ENCODE measurements around the gene PYCR2.
A peak's percentile ranks its signal among the peaks of the same experiment; 100 is the strongest.
"Not testable (repeated sequence)": the region's sequence is repeated elsewhere in the genome, so short reads cannot be mapped to it uniquely, and the experiment has no call there.

PYCR2 gene

DNA sequence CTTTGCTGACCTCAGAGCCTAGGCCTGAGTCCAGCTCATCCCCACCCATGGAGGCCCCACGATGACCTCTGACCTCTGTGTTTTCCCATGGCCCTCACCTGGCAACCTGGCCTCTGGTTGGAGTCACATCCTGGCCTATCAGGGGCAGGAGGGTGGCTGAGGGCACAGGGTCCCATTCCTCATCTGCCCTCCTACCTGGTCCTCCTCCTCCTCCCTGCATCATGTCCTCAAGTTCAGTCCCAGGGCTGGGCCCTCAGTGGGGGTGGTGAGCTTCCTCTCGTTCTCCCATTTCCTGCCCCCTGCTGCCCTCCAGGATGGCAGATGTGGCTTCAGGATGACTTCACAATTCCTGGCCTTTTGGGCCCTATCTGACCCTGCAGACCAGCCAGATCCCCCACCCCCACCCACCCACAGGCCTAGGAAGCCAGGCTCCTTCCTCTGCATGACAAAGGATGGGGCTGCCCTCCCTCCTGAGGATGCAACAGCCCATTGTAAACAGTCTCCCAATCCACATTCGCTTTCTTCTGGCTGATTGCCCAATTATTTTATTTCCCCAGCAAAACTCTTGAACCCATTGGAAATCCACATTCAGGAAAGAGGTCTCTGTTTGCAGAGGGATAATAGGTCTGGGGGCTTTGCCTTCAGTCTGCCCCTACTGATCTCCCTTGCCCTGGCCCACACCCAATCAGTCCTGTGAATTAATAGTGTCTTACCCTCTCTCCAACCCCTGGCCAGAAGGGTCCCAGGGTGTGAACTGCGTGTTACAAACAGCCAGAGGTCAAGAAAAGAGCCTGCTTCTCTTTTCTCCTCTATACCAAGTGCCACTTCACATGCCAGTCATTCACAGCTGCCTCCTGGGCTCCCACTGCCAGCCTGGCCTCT lies 24.8 kb downstream of the PYCR2 start:
- no peak for DNase-seq (ENCODE audit: insufficient read length, low spot score)
- FAIRE-seq, result no peak

DNA sequence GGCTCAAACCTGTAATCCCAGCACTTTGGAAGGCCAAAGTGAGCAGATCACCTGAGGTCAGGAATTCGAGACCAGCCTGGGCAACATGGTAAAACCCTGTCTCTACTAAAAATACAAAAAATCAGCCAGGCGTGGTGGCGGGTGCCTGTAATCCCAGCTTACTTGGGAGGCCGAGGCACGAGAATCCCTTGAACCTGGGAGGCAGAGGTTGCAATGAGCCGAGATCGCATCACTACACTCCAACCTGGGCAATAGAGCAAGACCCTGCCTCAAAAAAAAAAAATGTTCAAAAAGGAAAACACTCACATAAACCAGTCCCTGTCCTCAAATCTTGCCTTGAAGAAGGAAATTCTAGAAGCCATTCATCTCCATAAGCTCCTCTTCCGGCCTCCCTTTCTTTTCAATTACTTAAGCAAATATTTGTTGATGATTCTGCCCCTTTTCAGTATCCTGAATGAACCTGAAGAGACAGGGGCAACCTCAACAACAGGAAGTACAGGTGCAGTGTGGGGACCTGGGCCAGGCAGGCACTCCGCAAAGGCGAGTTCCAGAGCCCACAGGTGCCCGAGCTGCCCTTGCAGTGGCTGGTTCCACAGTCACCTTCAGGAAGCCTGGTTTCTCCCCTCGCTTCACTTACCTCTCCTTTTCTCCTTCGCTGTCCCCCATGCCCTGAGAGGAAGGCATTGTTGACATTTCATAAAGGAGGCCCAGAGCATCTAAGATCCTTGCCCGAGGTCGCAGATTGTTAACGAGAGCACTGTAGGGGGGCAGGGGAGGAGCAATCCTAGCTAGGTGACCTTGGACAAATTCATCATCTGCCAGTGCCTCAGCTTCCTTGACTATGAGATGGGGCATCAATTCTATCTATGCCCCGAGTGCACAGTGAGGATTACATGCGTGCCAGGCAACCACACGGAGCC lies 26.2 kb downstream of the PYCR2 start:
- FAIRE-seq (no peak), DNase-seq (ENCODE audit: insufficient read length, low spot score) (no peak)
- no peak for TF ChIP-seq POLR2A (IDR thresholded peaks at IDR 0.05; ENCODE audit: low read depth, low read length)

More for the DNA sequence above, 24.8 kb downstream of the PYCR2 start:
- no peak for TF ChIP-seq POLR2A (IDR thresholded peaks at IDR 0.05; ENCODE audit: low read depth, low read length)

DNA sequence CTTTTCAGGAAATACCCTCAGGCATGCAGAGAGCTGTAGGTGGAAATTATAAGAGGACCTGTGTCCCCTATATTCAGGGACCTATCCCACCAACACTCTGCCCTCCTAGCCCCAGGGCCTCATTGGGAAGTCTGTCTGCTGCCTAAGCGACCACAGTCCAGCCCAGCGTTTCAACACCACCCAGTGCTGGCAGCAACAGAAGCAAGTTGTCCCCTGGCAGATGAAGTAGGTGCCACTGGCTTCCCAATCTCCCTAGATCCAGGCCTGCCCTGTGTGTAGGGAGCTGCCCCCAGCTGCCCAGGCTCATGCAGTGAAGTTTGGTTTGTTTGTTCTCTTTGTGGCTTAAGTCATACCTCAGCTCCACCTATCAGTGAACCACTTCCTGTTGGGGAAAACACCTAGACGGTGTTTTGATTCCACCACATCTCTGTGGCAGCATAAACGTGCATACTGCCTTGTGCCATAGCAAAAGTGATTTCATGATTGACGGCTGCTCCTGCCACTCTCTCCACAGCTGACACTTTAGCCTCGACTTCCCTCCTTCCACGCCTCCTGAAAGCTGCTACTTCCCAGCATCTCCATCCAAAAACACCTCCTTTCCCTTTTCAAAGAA lies 27.0 kb downstream of the PYCR2 start:
- FAIRE-seq (peak; percentile 11), DNase-seq (ENCODE audit: insufficient read length, low spot score) (peak; percentile 63)
- TF ChIP-seq POLR2A (IDR thresholded peaks at IDR 0.05; ENCODE audit: low read depth, low read length), result no peak

DNA sequence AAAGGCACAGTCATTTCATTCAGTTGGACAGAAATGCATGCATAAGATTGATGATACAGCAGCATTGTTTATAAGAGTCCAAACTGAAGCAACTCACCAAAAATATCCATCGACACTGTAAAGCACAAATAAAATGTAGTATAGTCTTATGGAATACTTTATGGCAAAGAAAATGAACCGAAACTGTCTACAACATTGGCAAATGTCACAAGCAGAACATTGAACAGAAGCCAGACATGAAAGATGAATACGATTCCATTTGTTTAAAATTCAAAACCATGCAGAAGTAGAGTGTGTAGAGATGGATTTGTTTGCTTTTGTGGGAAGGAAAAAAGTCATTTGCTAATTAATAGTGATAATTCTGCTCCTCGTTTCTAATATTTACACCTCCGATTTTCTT lies 27.6 kb downstream of the PYCR2 start:
- DNase-seq (ENCODE audit: insufficient read length, low spot score), result no peak
- no peak for FAIRE-seq
- TF ChIP-seq POLR2A (IDR thresholded peaks at IDR 0.05; ENCODE audit: low read depth, low read length), result no peak

DNA sequence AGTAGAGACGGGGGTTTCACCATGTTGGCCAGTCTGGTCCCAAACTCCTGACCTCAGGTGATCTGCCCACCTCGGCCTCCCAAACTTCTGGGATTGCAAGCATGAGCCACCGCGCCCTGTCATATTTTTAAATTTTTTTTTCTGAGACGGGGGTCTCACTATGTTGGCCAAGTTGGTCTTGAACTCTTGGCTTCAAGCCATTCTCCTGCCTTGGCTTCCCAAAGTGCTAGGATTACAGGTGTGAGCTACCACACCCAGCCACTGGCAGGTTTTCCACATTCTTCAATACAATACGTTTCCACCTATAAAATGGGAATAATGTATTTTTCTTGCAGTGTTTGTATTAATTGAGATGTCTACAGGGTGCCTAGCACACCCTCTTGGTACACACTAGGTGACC lies 31.7 kb downstream of the PYCR2 start:
- FAIRE-seq, result no peak

DNA sequence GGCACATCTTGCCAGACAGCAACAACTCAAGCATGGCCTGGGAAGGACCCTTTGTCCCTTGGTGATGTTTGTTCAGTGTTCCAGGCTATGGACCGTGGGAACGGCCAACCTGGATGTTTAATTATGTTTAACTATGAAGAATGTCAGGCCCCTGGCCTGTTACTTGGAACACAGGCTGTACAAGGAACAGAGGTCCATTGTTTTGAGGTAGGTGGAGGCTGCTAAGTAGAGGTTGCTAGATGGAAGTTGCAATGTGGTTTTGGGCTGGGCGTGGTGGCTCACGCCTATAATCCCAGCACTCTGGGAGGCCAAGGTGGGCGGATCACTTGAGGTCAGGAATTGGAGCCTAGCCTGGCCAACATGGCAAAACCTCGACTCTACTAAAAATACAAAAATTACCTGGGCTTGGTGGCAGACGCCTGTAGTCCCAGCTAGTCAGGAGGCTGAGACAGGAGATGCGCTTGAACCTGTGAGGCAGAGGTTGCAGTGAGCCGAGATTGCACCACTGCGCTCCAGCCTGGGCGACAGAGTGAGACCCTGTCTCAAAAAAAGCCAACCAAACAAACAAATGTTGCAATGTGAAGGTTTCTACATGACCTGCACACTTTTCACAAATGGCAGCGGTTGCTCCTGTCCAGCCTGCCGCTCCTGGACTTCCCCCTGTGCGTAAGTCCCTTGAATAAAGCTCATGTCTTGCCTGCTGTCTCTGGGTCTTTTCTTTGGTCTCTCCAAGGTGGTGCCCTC lies 32.6 kb downstream of the PYCR2 start:
- DNase-seq (ENCODE audit: insufficient read length, low spot score), result no peak
- FAIRE-seq, result no peak
- no peak for TF ChIP-seq POLR2A (IDR thresholded peaks at IDR 0.05; ENCODE audit: low read depth, low read length)

More for the DNA sequence above, 31.7 kb downstream of the PYCR2 start:
- TF ChIP-seq POLR2A (IDR thresholded peaks at IDR 0.05; ENCODE audit: low read depth, low read length), result no peak
- DNase-seq (ENCODE audit: insufficient read length, low spot score), result no peak

DNA sequence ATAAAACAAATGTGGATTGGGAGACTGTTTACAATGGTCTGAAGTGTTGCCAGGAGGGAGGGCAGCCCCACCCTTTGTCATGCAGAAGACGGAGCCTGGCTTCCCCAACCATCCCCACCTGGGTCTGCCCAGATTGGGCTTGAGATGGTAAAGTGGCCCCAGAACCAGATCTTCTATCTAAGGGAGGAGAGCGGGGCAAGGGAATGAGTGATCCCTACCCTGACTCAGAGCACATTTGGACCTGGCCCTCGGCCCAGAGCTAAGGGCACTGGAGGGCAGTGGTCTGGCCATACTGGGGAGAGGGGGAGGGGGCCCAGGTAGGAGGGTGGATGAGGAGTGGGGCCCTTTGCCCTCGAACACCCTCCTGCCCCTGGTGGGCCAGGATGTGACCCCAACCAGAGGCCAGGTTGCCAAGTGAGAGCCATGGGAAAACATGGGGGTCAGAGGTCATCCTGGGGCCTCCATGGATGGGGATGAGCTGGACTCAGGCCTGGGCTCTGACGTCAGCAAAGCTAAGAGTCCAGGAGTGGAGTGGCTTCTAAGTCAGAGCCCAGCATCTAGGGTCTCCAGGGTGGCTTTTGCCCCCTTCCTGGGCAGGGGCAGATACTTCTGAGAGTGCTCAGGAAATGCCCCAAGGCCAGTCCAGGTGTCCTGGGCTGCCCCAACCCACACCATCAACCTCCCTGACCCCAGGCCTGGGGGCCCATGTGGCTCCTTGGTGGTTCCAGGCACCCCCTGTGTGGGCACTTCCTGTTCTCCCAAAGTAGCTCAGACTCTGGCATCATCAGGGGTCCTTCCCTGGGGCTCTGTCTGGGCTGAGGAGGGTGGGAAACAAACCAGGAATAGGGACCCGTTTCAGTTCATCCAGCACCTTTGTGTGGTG lies 33.5 kb downstream of the PYCR2 start:
- DNase-seq (ENCODE audit: insufficient read length, low spot score), result peak; percentile 37
- no peak for TF ChIP-seq POLR2A (IDR thresholded peaks at IDR 0.05; ENCODE audit: low read depth, low read length)
- FAIRE-seq, result no peak

DNA sequence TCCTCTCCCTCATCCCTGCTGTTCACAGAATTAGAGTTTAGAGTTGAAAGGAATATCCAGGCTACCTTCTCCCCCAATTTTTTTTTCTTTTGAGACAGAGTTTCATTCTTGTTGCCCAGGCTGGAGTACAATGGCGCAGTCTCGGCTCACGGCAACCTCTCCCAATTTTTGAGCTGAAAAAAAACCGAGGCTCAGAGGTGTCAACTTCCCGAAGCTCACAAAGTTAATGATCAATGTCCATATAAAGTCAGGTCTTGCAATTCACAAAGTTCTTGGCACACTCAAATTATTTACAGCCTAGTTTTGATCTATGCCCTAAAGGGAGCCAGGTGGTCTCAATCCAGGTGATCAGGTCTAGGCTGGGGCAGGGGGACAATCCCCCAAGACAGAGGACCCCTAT lies 34.3 kb downstream of the PYCR2 start:
- TF ChIP-seq POLR2A (IDR thresholded peaks at IDR 0.05; ENCODE audit: low read depth, low read length), result no peak
- DNase-seq (ENCODE audit: insufficient read length, low spot score), result no peak
- no peak for FAIRE-seq

DNA sequence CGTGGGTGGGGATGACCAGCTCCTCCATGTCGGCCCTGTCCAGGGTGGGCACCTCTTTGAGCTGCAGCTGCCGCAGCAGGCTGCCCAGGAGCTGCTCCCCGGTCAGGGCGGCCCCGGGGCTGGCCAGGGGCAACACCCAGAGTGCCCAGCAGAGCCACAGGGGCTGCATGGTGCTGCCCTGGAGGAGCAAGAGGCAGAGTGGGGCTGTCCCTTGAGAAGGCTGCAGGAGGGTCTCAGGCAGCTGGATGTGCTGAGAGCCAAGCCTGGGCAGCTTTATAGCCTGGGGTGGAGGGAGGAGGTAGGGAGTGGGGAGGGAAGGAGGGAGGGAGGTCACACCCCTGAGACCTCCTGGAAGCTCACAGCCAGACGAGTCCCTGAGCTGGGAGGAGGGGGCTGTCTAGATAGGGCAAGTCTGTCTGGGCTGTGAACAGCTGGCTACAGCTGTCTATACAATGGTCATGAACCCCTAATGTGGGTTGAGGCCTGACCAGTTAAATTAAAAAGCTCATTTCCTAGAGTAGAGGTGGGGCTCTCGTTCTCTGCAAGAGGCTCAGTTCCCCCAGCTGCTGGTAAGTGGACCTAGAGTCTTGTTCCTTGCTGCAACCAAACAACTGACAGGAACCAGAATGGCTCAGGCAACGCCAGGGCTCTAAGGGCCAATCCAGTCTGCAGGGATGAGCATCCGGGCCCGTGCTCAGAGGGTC lies 35.0 kb downstream of the PYCR2 start, which contains the start of gene LEFTY1:
Gene LEFTY1 (minus strand): TSS at position 249 of the 704 bp plus-strand sequence. CDS start 80 bp downstream, at position 169.
- FAIRE-seq, result no peak

DNA sequence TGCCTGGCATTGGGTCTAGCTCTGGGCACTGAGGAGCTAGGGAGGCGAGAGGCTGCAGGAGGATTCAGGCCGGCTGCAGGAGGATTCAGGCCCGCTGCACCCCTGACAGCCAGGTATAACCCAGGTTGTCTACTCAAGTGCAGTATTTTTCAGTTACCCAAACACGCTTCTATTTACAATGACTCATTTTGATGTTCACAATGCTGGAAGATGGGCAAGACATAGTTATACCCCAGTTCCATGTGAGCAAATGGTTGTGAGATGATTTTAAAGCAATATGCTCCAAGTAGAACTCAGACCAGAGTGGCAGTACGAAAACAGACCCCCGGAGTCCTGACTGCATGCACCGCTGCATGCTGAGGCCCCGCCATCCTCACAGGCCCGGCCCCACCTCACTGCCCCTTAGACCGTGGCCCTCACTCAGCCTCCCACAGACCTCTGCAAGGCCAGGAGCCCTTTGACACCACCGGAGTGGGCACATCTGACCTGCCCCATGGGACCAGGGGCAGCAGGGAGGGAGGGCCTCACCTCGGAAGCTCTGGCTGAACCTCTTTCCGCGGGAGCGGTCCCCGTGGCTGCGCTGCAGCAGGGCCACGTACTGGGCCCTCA lies 35.7 kb downstream of the PYCR2 start:
- FAIRE-seq, result no peak
- no peak for DNase-seq (ENCODE audit: insufficient read length, low spot score)
- TF ChIP-seq POLR2A (IDR thresholded peaks at IDR 0.05; ENCODE audit: low read depth, low read length), result no peak

More for the DNA sequence above, 35.0 kb downstream of the PYCR2 start, which contains the start of gene LEFTY1:
- no peak for DNase-seq (ENCODE audit: insufficient read length, low spot score)
- TF ChIP-seq POLR2A (IDR thresholded peaks at IDR 0.05; ENCODE audit: low read depth, low read length), result no peak

DNA sequence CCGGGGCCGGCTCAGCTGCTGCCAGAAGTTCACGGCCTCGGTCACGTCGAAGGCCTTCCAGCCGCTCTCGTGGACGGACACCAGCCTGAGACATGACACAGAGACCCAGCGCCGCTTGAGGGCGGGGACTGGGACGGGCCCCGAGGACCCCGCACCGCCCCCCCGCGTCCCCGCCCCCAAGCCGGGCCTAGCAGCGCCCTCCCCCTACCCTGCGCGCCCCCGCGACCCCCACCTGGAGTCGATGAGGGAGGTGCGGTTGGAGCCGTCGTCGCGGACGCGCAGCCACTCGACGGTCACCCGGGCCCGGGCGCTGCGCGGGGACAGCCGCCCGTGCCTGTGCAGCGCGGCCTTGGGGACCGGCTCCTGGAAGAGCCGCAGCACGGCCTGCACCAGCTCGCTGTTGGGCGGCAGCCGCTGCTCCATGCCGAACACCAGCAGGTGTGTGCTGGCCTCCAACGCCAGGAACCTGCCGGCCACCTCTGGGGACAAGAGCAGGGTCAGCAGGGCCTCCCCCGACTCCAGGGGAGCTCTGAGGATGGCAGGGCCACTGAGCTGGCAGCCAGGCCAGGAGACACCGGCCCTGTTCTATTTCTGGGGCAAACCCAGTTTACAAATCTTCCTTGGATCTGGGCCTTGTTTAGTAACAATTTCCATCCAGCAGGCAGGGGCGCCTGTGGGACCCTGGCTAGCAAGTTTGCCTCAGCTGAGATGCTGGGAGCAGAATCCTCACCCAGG lies 36.3 kb downstream of the PYCR2 start:
- FAIRE-seq; DNase-seq (ENCODE audit: insufficient read length, low spot score): not testable (repeated sequence)

Data from H54 (cell line).